GM23248 (cell line): ENCODE results near the gene FAM162B. TPM values are rescaled to one million over a fixed set of nuclear protein-coding genes. Genes with fewer than 3 reads are reported as not detected.
"Not testable (repeated sequence)": the region's sequence is repeated elsewhere in the genome, so short reads cannot be mapped to it uniquely, and the experiment has no call there.

ENCODE experiments used
- DNase-seq: peaks from one replicate; pipeline ENCODE4 v3.0.0-alpha.2; 2015
- H2AFZ ChIP-seq: fragments of 200-600 bp; sonication (generic); 2 replicates; pipeline ENCODE4 v1.6.1; 2016; ENCODE audit warnings: antibody characterized with exemption
- H3F3A ChIP-seq: fragments of 200-600 bp; sonication (generic); 2 replicates; pipeline ENCODE4 v1.6.1; 2016; ENCODE audit warnings: mild to moderate bottlenecking, antibody characterized with exemption, mixed run types; ENCODE audit not compliant: insufficient read depth
- H3K27ac ChIP-seq: fragments of 200-600 bp; sonication (generic); 2 replicates; pipeline ENCODE4 v1.5.1; 2016; ENCODE audit warnings: mild to moderate bottlenecking
- H3K27me3 ChIP-seq: fragments of 200-600 bp; sonication (generic); replicated peaks from 2 replicates; pipeline ENCODE4 v1.6.1; 2016; ENCODE audit warnings: mild to moderate bottlenecking; ENCODE audit not compliant: insufficient read depth
- H3K36me3 ChIP-seq: fragments of 200-600 bp; sonication (generic); 2 replicates; pipeline ENCODE4 v1.6.1; 2016; ENCODE audit warnings: low read depth, mild to moderate bottlenecking
- H3K4me1 ChIP-seq: fragments of 200-600 bp; sonication (generic); 2 replicates; pipeline ENCODE4 v1.6.1; 2016; ENCODE audit warnings: mild to moderate bottlenecking; ENCODE audit not compliant: insufficient read depth
- H3K4me2 ChIP-seq: fragments of 200-600 bp; sonication (generic); one replicate; pipeline ENCODE4 v1.6.1; 2016; ENCODE audit warnings: mild to moderate bottlenecking; ENCODE audit not compliant: unreplicated experiment
- H3K4me3 ChIP-seq: fragments of 200-600 bp; sonication (generic); 2 replicates; pipeline ENCODE4 v1.5.1; 2016; ENCODE audit warnings: mild to moderate bottlenecking
- H3K79me2 ChIP-seq: fragments of 200-600 bp; sonication (generic); 2 replicates; pipeline ENCODE4 v1.6.1; 2016; ENCODE audit warnings: mild to moderate bottlenecking; ENCODE audit not compliant: insufficient read depth
- H3K9ac ChIP-seq: fragments of 200-600 bp; sonication (generic); 2 replicates; pipeline ENCODE4 v1.6.1; 2016; ENCODE audit warnings: mild to moderate bottlenecking
- H3K9me2 ChIP-seq: fragments of 200-600 bp; sonication (generic); 2 replicates; pipeline ENCODE4 v1.6.1; 2016; ENCODE audit warnings: mixed run types, mild to moderate bottlenecking, moderate library complexity; ENCODE audit not compliant: insufficient read depth
- H3K9me3 ChIP-seq: fragments of 200-600 bp; sonication (generic); one replicate; pipeline ENCODE4 v1.6.1; 2017; ENCODE audit warnings: low read depth
- H4K20me1 ChIP-seq: fragments of 200-600 bp; sonication (generic); 2 replicates; pipeline ENCODE4 v1.6.0; 2016; ENCODE audit not compliant: insufficient read depth
- EZH2 ChIP-seq: fragments of 200-600 bp; sonication (generic); IDR thresholded peaks from 2 replicates; pipeline ENCODE4 v1.6.1; 2018; ENCODE audit warnings: antibody characterized with exemption, mild to moderate bottlenecking; ENCODE audit not compliant: insufficient read depth, poor library complexity, severe bottlenecking
- EZH2phosphoT487 ChIP-seq: fragments of 200-600 bp; sonication (generic); IDR thresholded peaks from 2 replicates; pipeline ENCODE4 v1.6.1; 2018; ENCODE audit warnings: antibody characterized with exemption, moderate library complexity, mild to moderate bottlenecking, low read depth; ENCODE audit not compliant: insufficient read depth
- WGBS, 2 experiments: methylation state at CpG; one replicate each; pipeline ENCODE4 v1.1.6; 2015 to 2017; ENCODE audit warnings: low lambda C conversion rate in 2 of 2, low coverage in 1 of 2; ENCODE audit errors: missing lambda C conversion rate in 2 of 2; 5-methylcytosine and 5-hydroxymethylcytosine counted together
- in situ Hi-C: fragments of 300-500 bp; cut with MboI; formaldehyde crosslinking; loops from 2 replicates; pipeline ENCODE4 v1.15.0; 2020
- polyA plus RNA-seq: library from polyadenylated mRNA; unstranded; fragments of >200 nt; fragmentation: Nextera tagmentation; extraction: Ambion mirVana; gene quantifications from 2 replicates; pipeline ENCODE4 v1.2.1, GENCODE V29; 2016
- total RNA-seq: library from RNA; depleted of rRNA; stranded (reverse); fragments of >200 nt; shearing (Covaris generic); gene quantifications from 2 replicates; pipeline ENCODE4 v1.2.3, GENCODE V29; 2014

Gene FAM162B
- total and polyA plus RNA-seq, 2 experiments from 2014 or later = not detected

DNA sequence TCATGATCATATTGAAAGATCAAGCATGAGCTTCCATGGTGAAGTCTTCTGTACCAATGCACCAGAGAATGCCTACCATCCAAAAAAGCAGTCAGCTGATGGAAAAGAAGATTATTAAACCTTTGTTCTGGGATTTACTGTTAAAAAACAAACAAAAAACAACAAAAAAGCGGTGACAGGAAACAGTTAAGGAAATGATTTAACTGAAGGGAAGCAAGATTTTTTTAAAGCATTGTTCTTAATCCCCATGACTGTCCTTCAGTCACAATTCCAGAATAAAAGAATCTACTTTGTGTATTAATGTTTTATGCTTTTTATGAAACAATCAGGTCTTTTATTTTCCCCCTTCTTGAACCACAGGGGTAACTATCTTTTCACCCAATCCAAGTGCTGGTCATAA lies 23.9 kb downstream of the FAM162B start:
- Histone ChIP-seq H3K4me1 (no peaks in the 10 kb centered on the region), H3K79me2 (no peaks in the 10 kb centered on the region), H3K9ac (no peak overlapping the region), H3K4me3 (no peak overlapping the region), H3K9me3 (no peaks in the 10 kb centered on the region), H3K36me3 (no peaks in the 10 kb centered on the region; the same call in 1 of the 2 replicates), H3K27me3 (no peaks in the 10 kb centered on the region), H3F3A (no peaks in the 10 kb centered on the region), H4K20me1 (no peaks in the 10 kb centered on the region), H3K9me2 (no peaks in the 10 kb centered on the region), H2AFZ (no peak overlapping the region), H3K4me2 (no peak overlapping the region), H3K27ac (no peak overlapping the region)
- TF ChIP-seq EZH2 (no peak), EZH2phosphoT487 (no peak)
- WGBS, 2 experiments = 43 to 50% methylated on average over 1 of the region's 1 CpG
- in situ Hi-C loops = no loop called here
- no peak for DNase-seq

GRCh38 chr6:116740486-116740885 lies 25.0 kb downstream of the FAM162B start:
- H3F3A ChIP-seq, H3K4me3 ChIP-seq, H3K9ac ChIP-seq, H3K4me1 ChIP-seq, DNase-seq, H4K20me1 ChIP-seq, H3K27ac ChIP-seq, H3K9me3 ChIP-seq, H3K36me3 ChIP-seq, H3K9me2 ChIP-seq, H3K79me2 ChIP-seq, H2AFZ ChIP-seq, in situ Hi-C loops, H3K27me3 ChIP-seq, H3K4me2 ChIP-seq: not testable (repeated sequence)
- 62 to 65% methylated on average over 3 of the region's 3 CpGs for WGBS, 2 experiments

- H3K27ac ChIP-seq = no peak overlapping the region
- no peak overlapping the region for H3K4me3 ChIP-seq
- H3K9me2 ChIP-seq = no peaks in the 10 kb centered on the region
- WGBS, 2 experiments = 92 to 97% methylated on average over 3 of the region's 3 CpGs
- no peaks in the 10 kb centered on the region for H4K20me1 ChIP-seq
- no peaks in the 10 kb centered on the region for H3K27me3 ChIP-seq
- no peaks in the 10 kb centered on the region for H3K9me3 ChIP-seq
- TF ChIP-seq EZH2phosphoT487 (no peak), EZH2 (no peak)
- no peak overlapping the region for H3K9ac ChIP-seq
- no peak for DNase-seq
- in situ Hi-C loops = no loop called here
- H3K36me3 ChIP-seq = peaks cover 6% of the 10 kb centered on the region; the same call in 1 of the 2 replicates
- no peak overlapping the region for H2AFZ ChIP-seq
- no peak overlapping the region for H3K4me2 ChIP-seq
- no peaks in the 10 kb centered on the region for H3F3A ChIP-seq
- no peaks in the 10 kb centered on the region for H3K79me2 ChIP-seq
- H3K4me1 ChIP-seq = no peaks in the 10 kb centered on the region
These were observed 28.5 kb downstream of the FAM162B start for GRCh38 chr6:116737004-116737403.

DNA sequence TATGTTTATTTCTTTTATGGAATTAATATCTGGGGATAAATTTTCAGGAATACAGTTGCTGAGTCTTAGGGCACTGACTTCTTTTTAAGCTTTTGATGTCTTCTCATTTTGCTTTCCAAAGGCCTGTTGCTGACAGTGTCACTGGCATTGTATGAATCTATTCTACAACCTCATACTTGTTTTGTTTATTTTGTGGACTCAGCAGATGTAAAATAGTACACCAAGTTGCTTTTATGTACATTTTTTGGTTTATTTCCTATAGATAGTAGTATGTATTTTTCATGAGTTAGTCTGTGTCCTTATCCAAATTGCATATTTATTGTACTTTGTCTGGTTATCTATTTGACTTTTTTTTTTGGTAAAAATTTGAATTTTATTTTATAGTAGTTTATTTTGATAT lies 35.0 kb downstream of the FAM162B start:
- Histone ChIP-seq H4K20me1 (no peaks in the 10 kb centered on the region), H3K4me2 (no peak overlapping the region), H3K4me3 (no peak overlapping the region), H3K9me3 (no peaks in the 10 kb centered on the region), H3K79me2 (no peaks in the 10 kb centered on the region), H3K27me3 (no peaks in the 10 kb centered on the region), H3K36me3 (peaks cover 12% of the 10 kb centered on the region; the same call in 1 of the 2 replicates), H3K27ac (no peak overlapping the region), H3K4me1 (no peaks in the 10 kb centered on the region), H3K9ac (no peak overlapping the region), H3F3A (no peaks in the 10 kb centered on the region), H2AFZ (no peak overlapping the region), H3K9me2 (no peaks in the 10 kb centered on the region)
- TF ChIP-seq EZH2 (no peak), EZH2phosphoT487 (no peak)
- DNase-seq = no peak
- in situ Hi-C loops = no loop called here

DNA sequence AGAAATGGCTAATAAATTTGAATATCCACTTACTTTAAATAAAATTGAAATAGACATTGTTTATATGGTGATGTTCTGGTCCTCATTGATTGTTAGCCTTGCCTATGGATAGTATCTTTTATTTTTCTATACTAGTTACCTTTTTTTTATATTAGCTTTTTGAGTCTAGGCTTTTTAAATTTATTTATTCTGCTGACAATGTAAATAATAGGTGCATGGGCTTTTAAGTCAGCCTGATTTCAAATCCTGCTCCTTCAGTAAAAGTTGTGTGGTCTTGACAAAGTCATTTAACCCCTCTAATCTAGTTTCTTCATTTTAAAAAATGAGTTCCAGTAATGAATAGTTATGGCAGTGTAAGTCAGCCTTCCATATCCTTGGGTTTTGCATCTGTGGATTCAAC lies 38.6 kb downstream of the FAM162B start:
- Histone ChIP-seq H4K20me1 (no peaks in the 10 kb centered on the region), H3K27ac (no peak overlapping the region), H3K4me3 (no peak overlapping the region), H3K36me3 (peaks cover 14% of the 10 kb centered on the region; the same call in 1 of the 2 replicates), H2AFZ (no peak overlapping the region), H3K9me3 (no peaks in the 10 kb centered on the region), H3K4me2 (no peak overlapping the region), H3K27me3 (no peaks in the 10 kb centered on the region), H3F3A (no peaks in the 10 kb centered on the region), H3K4me1 (no peaks in the 10 kb centered on the region), H3K9me2 (no peaks in the 10 kb centered on the region), H3K9ac (no peak overlapping the region), H3K79me2 (no peaks in the 10 kb centered on the region)
- in situ Hi-C loops = no loop called here
- no peak for DNase-seq
- TF ChIP-seq EZH2 (no peak), EZH2phosphoT487 (no peak)
